SH-SY5Y (cell line): ENCODE data around the gene FAM222A.

ENCODE experiments used
- GATA2 ChIP-seq: IDR thresholded peaks from 2 replicates; pipeline ENCODE4 v1.6.1; 2011; ENCODE audit warnings: mild to moderate bottlenecking, low read depth, low read length
- GATA3 ChIP-seq: IDR thresholded peaks from 2 replicates; pipeline ENCODE4 v1.6.1; 2011; ENCODE audit warnings: low read depth, mild to moderate bottlenecking, low read length, moderate library complexity

FAM222A gene

GRCh38 chr12:109767991-109768900 lies 54.6 kb downstream of the FAM222A start:
- TF ChIP-seq GATA2 (no peak), GATA3 (no peak)

DNA sequence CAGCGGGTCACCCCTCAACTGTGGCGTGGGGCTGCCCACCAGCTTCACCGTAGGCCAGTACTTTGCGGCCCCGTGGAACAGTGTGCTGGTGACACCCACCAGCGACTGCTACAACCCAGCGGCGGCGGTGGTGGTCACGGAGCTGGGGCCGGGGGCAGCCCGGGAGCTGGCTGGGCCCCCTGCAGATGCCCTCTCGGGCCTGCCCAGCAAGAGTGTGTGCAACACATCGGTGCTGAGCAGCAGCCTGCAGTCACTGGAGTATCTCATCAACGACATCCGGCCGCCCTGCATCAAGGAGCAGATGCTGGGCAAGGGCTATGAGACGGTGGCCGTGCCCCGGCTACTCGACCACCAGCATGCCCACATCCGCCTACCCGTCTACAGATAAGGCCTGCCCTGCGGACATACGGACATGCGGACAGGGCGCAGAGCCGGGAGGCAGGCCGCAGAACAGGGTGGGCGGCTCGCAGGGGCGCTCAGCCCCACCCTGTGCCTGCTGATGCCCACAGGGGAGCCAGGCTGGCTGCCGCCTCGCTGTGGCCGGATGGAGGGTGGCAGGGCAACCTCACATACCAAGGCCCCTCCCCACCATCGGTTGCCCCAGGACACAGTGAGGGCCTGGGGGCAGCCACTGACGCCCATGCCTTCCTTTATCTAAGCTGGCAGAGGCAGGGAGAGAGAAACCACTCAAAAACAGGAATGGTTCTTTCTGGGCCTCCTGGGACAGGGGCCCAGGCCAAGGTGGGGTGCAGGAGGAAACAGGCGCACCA lies 55.5 kb downstream of the FAM222A start:
- TF ChIP-seq GATA2, result no peak
- TF ChIP-seq GATA3, result no peak

DNA sequence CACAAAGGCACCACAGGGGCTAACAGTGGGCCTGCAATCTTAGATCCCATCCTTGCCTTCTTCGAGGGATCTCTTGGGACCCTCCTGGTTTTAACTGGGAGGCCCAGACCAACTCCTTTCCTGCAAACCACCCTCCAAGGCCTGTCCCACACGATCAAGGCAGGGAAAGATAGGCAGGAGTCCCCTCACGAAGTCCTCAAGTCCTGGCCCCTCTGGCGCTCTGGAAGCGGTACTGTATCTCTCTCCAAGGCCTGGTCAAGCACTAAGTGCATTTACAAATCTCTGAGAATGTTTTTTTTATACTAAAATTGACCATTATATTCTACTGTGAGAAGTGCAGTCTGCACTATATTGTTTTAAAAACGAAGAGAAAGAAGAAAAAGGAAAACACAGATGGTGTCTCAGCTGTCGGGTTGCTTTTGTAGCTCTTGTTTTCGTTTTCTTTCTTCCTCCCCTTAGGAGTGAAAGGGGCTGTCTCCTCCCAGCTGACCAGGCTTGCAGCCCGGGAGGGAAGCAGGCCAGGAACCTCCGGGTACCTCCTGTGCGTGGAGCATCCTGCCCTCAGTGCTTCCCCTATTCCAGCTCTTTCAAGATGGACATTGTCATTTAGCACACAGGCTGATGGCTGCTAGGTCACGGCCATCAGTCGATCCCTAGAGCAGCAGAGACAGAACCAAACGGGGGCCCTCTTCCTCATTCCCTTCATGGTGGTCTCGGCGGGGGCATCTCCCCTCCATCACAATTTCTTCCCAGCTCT lies 56.7 kb downstream of the FAM222A start:
- no peak for TF ChIP-seq GATA2
- TF ChIP-seq GATA3, result no peak

DNA sequence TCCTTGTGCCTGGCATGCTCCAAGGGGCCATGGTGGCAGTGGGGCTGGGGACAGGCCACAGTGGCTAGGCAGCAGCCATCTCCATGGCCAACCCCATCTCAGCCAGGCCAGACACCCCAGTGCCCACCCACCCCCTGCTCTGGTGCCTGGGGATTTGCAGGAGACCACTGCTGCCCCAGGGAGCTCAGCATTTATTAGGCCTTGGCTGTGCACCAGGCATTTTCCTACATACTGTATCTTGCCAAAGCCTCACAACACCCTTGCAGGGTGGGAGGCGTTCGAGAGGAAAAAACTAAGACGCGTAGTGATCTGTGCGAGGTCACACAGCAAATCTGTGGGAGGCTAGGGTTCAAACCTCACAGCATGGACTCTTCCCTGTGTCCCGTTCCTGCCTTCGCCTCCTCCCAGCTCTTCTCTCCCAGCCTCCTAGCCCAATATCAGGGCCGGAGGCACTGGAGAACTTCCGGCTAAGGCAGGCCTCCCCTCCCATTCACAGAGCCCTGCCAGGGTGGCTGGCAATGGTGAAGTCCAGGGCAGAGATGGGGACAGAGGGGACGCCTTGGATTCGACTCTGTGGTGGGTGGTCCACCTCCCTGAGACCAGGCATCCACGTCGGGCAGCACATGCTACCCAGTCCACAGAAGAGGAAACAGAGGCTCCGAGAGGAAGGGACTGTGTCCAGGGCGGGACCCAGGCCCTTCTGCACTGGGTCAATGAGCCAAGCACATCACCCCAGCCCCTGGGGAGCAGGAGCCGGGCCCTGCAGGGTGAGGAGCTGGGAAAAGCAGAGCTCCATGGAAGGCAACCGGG lies 57.4 kb downstream of the FAM222A start:
- TF ChIP-seq GATA3 (no peak), GATA2 (no peak)

DNA sequence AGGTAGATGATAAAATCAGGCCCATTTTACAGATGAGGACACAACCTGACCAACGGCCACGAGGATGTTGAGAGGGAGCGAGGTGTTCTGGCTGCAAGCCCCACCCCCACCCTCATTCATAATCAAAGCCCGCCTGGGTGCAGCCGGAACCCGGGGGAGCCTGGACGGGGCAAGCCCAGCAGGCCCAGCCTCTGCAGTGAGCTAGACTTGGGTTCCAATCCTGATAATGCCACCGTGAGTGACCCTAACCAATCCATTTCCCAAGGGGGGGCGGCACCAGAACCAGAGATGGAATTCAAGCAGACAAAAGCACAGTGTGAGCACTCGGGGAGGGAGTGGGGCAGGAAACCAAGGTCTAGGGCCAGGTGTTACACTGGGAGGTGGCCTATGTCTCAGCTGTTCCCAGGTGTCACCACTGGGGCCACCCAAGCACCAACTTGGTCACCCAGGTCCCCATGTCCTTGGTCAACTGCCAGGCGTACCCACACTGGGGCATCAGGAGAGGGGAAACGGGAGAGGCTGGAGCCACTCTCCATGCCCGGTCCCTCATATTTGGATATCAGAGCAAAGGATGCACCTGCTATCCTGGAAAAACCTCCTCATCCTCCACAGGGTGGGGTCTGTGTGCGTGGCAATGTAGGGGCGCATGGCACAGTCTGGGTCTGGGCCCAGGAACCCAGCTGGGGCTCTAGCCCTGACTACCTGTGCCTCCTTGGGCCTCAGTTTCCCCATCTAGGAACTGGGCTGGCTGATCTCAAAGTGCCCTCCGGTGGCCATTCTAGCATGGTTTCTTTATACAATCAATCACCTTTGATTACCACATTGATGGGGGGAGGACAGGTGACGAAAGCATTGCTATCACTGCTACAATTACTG lies 58.4 kb downstream of the FAM222A start:
- TF ChIP-seq GATA3 (no peak), GATA2 (no peak)

DNA sequence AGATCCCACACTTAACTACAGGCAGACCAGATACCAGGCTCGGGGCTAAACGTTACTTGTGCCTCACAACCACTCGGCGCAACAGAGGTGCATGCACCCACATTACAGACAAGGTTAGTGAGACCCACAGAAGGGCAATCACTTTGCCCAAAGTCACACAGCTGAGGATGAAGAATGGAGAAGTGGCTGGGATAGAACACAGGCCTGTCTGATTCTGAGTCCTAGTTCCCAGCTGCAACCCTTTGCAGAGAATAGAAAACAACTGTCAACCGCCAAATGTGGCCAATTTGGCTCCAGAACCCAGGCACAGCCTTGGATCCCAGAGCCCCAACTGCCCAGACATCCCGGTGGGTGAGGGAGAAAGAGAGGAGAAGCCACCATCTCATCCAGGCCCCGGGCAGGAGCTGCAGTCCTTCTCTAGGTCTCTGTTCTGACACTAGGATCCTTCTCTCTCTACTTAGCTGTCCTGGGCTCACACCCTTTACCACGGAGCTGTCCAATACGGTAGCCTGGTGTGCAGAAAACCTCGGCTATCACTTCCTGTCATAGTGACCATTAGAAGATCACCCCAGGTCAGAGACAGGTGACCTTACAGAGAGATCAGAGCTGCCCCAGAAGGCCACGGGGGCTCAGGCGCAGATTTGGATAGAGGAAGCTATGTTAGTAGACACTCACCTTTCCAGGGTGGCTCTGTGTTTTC lies 59.1 kb downstream of the FAM222A start:
- TF ChIP-seq GATA3, result no peak
- TF ChIP-seq GATA2, result no peak

DNA sequence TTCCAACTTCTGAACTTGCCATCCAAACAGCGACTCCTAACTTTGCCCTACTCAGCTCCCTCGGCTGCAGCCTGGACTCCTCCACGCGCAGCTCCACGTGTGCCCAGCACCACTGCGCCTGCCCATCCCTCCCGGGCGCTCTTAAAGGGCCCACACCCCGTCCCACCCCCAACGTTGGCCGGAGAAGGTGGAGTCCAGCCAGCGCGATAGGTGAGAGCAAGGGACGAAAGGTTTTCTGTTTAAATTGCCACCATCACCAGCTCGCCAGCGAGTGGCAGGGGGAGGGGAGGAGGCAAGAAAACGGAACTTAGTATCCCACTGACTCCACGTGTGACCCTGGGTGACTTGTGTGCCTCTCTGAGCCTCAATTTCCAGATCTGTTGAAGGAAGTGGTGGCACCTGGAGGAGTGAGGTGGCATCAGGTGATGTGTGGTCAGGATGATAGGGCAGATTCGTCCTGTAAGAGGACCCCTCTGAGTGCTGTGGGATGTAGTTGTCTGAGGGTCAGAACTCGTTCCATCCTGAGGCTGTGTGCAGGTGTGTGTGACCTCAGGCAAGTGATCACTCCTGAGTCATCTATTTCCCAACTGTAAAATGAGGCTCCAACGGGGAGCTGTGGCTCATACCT lies 59.9 kb downstream of the FAM222A start:
- TF ChIP-seq GATA2 (no peak), GATA3 (no peak)

- TF ChIP-seq GATA2, result no peak
- no peak for TF ChIP-seq GATA3
Measured at GRCh38 chr12:109775172-109775881, 61.7 kb downstream of the FAM222A start.

GRCh38 chr12:109776624-109777023 lies 63.0 kb downstream of the FAM222A start:
- no peak for TF ChIP-seq GATA2
- TF ChIP-seq GATA3, result no peak

DNA sequence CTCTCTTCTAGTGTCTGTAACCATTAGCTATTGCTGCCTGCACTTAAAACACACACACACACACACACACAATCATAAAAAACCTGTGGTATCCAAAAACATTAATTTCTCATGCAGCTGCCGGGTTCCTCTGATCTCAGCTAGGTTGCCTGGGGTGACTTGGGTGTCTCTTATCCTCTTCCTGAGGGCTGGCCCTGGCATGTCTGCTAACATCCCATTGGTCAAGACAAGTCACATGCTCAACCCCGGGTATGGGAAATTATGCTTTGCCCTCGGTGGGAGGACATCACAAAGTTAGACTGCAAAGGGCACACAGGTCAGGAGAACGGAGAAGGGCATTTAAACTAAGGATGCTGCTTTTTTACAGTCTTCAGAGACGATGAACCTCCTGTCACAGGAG lies 63.9 kb downstream of the FAM222A start:
- no peak for TF ChIP-seq GATA2
- TF ChIP-seq GATA3, result no peak

DNA sequence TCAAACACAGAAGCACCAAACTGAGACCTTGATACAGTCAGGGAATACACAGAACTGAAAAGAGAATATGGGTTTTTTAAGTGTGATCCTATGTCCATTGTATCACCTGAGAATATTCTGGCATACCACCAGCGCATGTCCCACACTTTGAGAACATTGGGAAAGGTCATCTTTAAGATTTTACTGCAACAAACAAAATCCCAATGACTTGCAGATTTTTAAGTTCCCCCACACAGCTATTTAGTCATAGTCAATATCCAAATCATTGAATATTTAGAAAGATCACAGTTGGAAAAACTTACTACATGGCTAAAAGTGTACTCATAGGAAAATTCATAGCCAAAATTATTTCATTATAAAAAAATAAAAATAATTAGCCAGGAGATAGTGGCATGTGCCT lies 65.1 kb downstream of the FAM222A start:
- no peak for TF ChIP-seq GATA3
- no peak for TF ChIP-seq GATA2

DNA sequence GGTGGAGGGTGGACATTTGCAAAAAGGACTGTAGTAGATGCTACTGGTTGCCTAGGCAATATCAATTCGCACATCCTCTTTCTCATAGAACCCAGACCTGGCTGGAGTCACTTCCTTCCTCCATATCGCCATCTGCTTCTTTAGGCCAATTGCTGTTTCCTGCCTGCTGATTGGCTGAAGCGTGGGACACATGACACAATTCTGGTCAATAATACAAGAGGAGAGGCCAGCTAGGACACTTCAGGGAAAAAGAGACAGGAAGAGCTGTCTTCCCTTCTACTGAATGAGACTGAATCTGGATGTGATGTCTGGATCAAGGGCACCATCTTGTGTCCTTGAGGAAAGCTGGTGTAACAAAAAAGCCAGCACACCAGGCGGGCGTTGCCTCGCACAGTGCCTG lies 65.8 kb downstream of the FAM222A start:
- TF ChIP-seq GATA2, result no peak
- no peak for TF ChIP-seq GATA3
